Measurements from ENCODE around the gene ADAMTS17.
A peak's percentile ranks its signal among the peaks of the same experiment; 100 is the strongest.
"Not testable (repeated sequence)": the region's sequence is repeated elsewhere in the genome, so short reads cannot be mapped to it uniquely, and the experiment has no call there.

The ADAMTS17 gene

GRCh38 chr15:99981191-99981647 is 360.6 kb downstream of the ADAMTS17 start:
- no peak for DNase-seq (ENCODE audit: low read depth, low spot score)
- in situ Hi-C loops (cut with HindIII; ENCODE audit: low sequenced_read_pairs) = no loop called here
- TF ChIP-seq CTCF (IDR thresholded peaks at IDR 0.05; ENCODE audit: low read depth, low read length) = peak; percentile 13
- H3K4me3 ChIP-seq (ENCODE audit: low read depth, low read length) = no peak overlapping the region

GRCh38 chr15:99980752-99981151 is 361.0 kb downstream of the ADAMTS17 start:
- no peak for TF ChIP-seq CTCF (IDR thresholded peaks at IDR 0.05; ENCODE audit: low read depth, low read length)

GRCh38 chr15:99979886-99980285 is 361.9 kb downstream of the ADAMTS17 start:
- DNase-seq (ENCODE audit: low read depth, low spot score); H3K4me3 ChIP-seq (ENCODE audit: low read depth, low read length); in situ Hi-C loops (cut with HindIII; ENCODE audit: low sequenced_read_pairs): not testable (repeated sequence)

More at GRCh38 chr15:99980752-99981151, 361.0 kb downstream of the ADAMTS17 start:
- H3K4me3 ChIP-seq (ENCODE audit: low read depth, low read length) = no peak overlapping the region
- no peak for DNase-seq (ENCODE audit: low read depth, low spot score)
- in situ Hi-C loops (cut with HindIII; ENCODE audit: low sequenced_read_pairs) = no loop called here

GRCh38 chr15:99979371-99979770 is 362.4 kb downstream of the ADAMTS17 start:
- in situ Hi-C loops (cut with HindIII; ENCODE audit: low sequenced_read_pairs) = no loop called here
- H3K4me3 ChIP-seq (ENCODE audit: low read depth, low read length) = no peak overlapping the region
- DNase-seq (ENCODE audit: low read depth, low spot score) = no peak
- no peak for TF ChIP-seq CTCF (IDR thresholded peaks at IDR 0.05; ENCODE audit: low read depth, low read length)

- H3K4me3 ChIP-seq (ENCODE audit: low read depth, low read length) = no peak overlapping the region
- DNase-seq (ENCODE audit: low read depth, low spot score) = no peak
- TF ChIP-seq CTCF (IDR thresholded peaks at IDR 0.05; ENCODE audit: low read depth, low read length) = no peak
- in situ Hi-C loops (cut with HindIII; ENCODE audit: low sequenced_read_pairs) = no loop called here
Measured at GRCh38 chr15:99978426-99978825, 363.3 kb downstream of the ADAMTS17 start.

- DNase-seq (ENCODE audit: low read depth, low spot score) = no peak
- TF ChIP-seq CTCF (IDR thresholded peaks at IDR 0.05; ENCODE audit: low read depth, low read length) = no peak
- in situ Hi-C loops (cut with HindIII; ENCODE audit: low sequenced_read_pairs) = no loop called here
- H3K4me3 ChIP-seq (ENCODE audit: low read depth, low read length) = no peak overlapping the region
Measured at GRCh38 chr15:99977929-99978328, 363.8 kb downstream of the ADAMTS17 start.

GRCh38 chr15:99976811-99977271 is 364.9 kb downstream of the ADAMTS17 start:
- no peak for TF ChIP-seq CTCF (IDR thresholded peaks at IDR 0.05; ENCODE audit: low read depth, low read length)
- DNase-seq (ENCODE audit: low read depth, low spot score) = peak; percentile 24
- in situ Hi-C loops (cut with HindIII; ENCODE audit: low sequenced_read_pairs) = no loop called here
- H3K4me3 ChIP-seq (ENCODE audit: low read depth, low read length) = no peak overlapping the region

All from astrocyte of the spinal cord (primary cell).